Peyer's patch (tissue), 4 donors: Measurements from ENCODE around the gene EPHB1.

Experiments
- POLR2A ChIP-seq, 2 donors: fragments of 450-650 bp; IDR thresholded peaks; one replicate each; pipeline ENCODE4 v1.5.1; 2017; ENCODE audit warnings: antibody characterized with exemption in 2 of 2, mild to moderate bottlenecking in 2 of 2, moderate library complexity in 2 of 2
- TF ChIP-seq, protein P1 (sequence below), 6 experiments: fragments of 450-650 bp in 4 of 6; fragments of 200-600 bp in 2 of 6; sonication (generic) in 1 of 6; IDR thresholded peaks; one replicate each; pipeline ENCODE4 v1.5.1; 2017 to 2019; ENCODE audit warnings: antibody characterized with exemption in 6 of 6, mild to moderate bottlenecking in 3 of 6, moderate library complexity in 1 of 6

DNA sequence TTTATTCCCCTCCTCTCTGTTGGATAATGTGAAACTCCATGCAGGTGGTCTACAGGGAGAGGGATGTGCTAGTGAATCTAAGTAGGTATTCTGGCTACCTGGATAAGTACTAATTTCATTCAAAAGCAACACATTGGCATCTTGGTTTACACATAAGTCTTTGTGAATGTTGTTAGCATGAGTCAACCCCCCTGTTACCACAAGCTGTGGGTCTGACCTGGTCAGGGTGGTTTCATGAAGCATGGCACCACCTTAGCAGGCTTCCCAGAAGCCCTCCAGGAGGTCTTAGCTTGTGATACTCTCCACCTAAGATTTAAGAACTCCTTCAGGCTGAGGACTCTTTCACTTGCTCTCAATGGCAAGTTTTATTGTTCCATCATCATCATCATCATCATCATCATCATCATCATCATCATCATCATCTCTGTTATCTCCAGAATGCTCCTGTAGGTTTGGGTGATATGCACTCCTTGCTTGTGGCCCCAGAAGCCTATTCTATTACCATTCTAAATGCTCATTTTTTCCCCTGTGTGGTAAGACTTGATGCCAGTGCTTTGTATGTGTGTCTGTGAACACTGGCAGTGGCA is 62.8 kb downstream of the EPHB1 start:
- TF ChIP-seq, protein P1, sequence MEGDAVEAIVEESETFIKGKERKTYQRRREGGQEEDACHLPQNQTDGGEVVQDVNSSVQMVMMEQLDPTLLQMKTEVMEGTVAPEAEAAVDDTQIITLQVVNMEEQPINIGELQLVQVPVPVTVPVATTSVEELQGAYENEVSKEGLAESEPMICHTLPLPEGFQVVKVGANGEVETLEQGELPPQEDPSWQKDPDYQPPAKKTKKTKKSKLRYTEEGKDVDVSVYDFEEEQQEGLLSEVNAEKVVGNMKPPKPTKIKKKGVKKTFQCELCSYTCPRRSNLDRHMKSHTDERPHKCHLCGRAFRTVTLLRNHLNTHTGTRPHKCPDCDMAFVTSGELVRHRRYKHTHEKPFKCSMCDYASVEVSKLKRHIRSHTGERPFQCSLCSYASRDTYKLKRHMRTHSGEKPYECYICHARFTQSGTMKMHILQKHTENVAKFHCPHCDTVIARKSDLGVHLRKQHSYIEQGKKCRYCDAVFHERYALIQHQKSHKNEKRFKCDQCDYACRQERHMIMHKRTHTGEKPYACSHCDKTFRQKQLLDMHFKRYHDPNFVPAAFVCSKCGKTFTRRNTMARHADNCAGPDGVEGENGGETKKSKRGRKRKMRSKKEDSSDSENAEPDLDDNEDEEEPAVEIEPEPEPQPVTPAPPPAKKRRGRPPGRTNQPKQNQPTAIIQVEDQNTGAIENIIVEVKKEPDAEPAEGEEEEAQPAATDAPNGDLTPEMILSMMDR (IDR thresholded peaks at IDR 0.05): no peak
- no peak for TF ChIP-seq POLR2A (IDR thresholded peaks at IDR 0.05)
